ENCODE data around the gene SORCS3. TPM values are rescaled to one million over a fixed set of nuclear protein-coding genes. Genes with fewer than 3 reads are reported as not detected.

The SORCS3 gene
- total and polyA plus RNA-seq, 9 of the 15 experiments (the other 6 are each of a cell fraction or from before 2014, with no cell fraction given), result not detected

GRCh38 chr10:104947314-104947713, 306.2 kb downstream of the SORCS3 start:
- no peaks in the 10 kb centered on the region for H3K9me1 ChIP-seq (ENCODE audit: control insufficient read depth, insufficient read depth, low read length)
- H3K27ac ChIP-seq (ENCODE audit: extremely low read depth, low read depth, low read length), result no peak overlapping the region
- in situ Hi-C loops (cut with MboI), result no loop called here
- FAIRE-seq (no peak), DNase-seq (ENCODE audit: extremely low read depth in 1 of 4, low spot score in 3 of 4) (no peak), ATAC-seq (no peak)
- H3K4me3 ChIP-seq, result no peak overlapping the region
- no peak for TF ChIP-seq ZHX1 (conservative IDR thresholded peaks at IDR 0.05; ENCODE audit: low read length)
- no peak for TF ChIP-seq TAF7 (tag; IDR thresholded peaks at IDR 0.05)
- no peak for TF ChIP-seq GTF2A2 (tag; IDR thresholded peaks at IDR 0.05)
- TF ChIP-seq DDX20 (tag; IDR thresholded peaks at IDR 0.05; ENCODE audit: low read depth), result no peak
- no peak for TF ChIP-seq ZNF551 (CRISPR knock-in tag; IDR thresholded peaks at IDR 0.05)
- TF ChIP-seq SNAPC5 (CRISPR knock-in tag; IDR thresholded peaks at IDR 0.05), result no peak
- no peak for TF ChIP-seq SLC30A9 (CRISPR knock-in tag; IDR thresholded peaks at IDR 0.05)
- TF ChIP-seq ZNF174 (CRISPR knock-in tag; IDR thresholded peaks at IDR 0.05), result no peak
- no peak for TF ChIP-seq SREBF2 (CRISPR knock-in tag; IDR thresholded peaks at IDR 0.05)
- H3K79me2 ChIP-seq (ENCODE audit: control insufficient read depth, insufficient read depth, low read length), result no peaks in the 10 kb centered on the region
- ChIA-PET POLR2A (no interaction called here), CTCF (ENCODE audit: low intra/inter-chr PET ratio) (no interaction called here)
- no peak overlapping the region for H3K4me2 ChIP-seq (ENCODE audit: insufficient read depth, low read length)
- no peak overlapping the region for H3K9ac ChIP-seq (ENCODE audit: insufficient read depth in 1 of 2, low read depth in 2 of 2, low read length in 2 of 2)
- BruUV-seq (replicated peaks), result no TSS peak
- no peaks in the 10 kb centered on the region for H3K36me3 ChIP-seq (ENCODE audit: control insufficient read depth, insufficient read depth, low read length)
- intact Hi-C loops (cut with micrococcal nuclease), result no loop called here
- H3K27me3 ChIP-seq (ENCODE audit: control insufficient read depth in 2 of 2, insufficient read depth in 2 of 2, low read length in 2 of 2), result no peaks in the 10 kb centered on the region
- no peaks in the 10 kb centered on the region for H3K9me3 ChIP-seq (replicated peaks; ENCODE audit: control insufficient read depth, insufficient read depth, low read depth, low read length)
- H3K4me1 ChIP-seq (replicated peaks in 1 of 2; ENCODE audit: control insufficient read depth in 2 of 2, insufficient read depth in 2 of 2, low read length in 2 of 2), result no peaks in the 10 kb centered on the region
- H4K20me1 ChIP-seq (replicated peaks; ENCODE audit: control insufficient read depth, insufficient read depth, low read length), result no peaks in the 10 kb centered on the region
- no peak overlapping the region for H2AFZ ChIP-seq (ENCODE audit: low read depth, low read length)
- 0% methylated on average over 2 of the region's 9 CpGs for WGBS (ENCODE audit: insufficient coverage, low coverage, missing lambda C conversion rate)

Data from K562 (cell line).